ENCODE data around the gene TRIM13.
"Not testable (repeated sequence)": the region's sequence is repeated elsewhere in the genome, so short reads cannot be mapped to it uniquely, and the experiment has no call there.

Gene TRIM13

DNA sequence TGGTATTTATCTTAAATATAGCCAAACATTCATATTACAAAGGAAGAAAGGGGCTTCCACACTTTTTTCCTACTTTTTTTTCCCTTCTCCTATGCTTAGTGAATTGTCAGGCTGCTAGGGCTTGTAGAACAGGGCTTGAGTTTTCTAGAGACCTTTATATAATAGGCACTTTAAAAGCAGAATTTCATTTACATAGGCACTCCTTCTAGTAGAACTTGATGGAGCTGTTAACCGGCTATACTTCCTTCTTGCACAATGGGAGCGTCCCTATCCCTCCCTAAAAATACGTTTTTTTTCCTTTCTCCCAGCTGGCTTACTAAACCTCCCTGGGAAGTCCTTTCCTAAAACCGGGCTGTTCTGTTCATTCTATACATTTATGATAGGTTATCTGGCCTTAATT is 1.1 kb downstream of the TRIM13 start:
- DNase-seq, result no peak

DNA sequence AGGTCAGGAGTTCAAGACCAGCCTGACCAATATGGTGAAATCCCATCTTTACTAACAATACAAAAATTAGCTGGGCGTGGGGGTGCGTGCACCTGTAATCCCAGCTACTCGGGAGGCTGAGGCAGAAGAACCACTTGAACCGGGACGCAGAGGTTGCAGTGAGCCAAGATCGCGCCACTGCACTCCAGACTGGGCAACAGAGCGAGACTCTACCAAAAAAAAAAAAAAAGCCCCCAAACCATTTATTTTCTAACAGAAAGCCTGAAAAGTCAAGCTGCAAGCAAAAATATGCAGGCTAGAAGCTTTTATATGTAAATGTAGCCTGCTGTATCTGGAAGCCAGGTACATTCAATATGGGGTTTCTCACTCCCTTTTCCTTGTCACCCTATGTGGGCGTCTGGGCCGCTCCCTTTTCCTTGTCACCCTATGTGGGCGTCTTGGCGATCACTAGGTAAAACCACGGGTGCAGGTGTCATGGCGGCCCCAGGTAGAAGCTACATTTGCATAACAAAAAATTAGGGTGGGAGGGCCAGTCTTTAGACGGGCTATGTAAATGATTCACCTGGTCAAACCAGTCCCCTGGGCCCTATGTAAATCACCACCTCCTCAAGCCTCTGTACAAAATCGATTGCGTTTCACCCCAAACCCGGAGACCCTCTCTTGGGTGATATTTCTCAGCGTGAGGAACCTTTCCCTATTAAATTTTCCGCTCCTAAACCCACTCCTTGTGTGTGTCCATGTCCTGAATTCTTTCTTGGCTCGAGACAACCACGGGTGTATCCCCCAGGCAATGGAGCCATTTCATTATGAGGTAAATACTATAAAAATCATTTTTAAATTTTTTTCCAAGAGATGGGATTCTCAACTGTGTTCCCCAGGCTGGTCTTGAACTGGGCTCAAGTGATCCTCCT is 2.1 kb downstream of the TRIM13 start:
- DNase-seq, result no peak

- no peak for DNase-seq
Observed at GRCh38 chr13:50001287-50001686, 4.4 kb downstream of the TRIM13 start.

DNA sequence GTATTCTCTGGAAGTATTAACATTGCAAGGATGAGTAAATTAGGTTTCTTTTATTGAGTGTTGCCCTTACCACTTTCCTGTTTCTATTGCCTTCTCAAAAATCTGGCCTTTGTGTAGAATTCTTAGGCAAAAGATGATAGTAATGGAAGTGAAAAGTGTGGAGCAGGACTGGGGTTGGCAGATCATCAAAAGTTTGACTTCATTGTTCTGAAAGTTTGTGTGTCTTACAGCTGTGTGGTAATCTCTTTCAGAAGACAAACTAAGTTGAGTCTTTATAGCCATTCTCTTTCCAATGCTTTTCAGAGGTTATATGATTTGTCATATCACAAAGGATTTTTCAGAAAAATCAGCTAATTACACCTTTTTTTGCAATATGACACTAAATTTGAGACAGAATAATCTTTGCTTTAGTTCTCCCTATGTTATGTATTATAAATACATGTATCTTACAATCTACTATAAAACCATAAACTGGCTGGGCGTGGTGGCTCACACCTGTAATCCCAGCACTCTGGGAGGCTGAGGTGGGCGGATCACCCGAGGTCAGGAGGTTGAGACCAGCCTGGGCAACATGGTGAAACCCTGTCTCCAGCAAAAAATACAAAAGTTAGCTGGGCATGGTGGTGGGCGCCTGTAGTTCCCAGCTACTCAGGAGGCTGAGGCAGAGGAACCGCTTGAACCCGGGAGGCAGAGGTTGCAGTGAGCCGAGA is 9.7 kb downstream of the TRIM13 start:
- no peak for DNase-seq

DNA sequence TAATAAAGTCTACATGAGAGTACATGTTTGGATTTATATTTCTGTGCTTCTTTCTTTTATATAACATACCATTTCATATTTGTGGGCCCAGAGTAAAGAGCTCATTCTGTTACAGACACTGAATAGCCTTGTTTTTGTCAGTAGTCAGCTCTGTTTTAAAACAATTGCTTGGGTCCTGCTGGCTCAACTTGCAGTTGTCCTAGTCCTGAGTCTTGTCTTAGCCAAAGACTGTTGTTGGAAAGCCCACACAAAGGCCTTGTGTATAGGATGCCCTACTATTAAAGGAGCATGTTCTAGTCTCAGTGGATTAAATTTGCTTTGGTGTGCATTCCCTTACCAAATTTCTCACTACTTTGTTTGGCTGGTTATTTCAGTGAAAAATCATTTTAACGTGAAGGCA is 14.6 kb downstream of the TRIM13 start:
- no peak for DNase-seq

GRCh38 chr13:50012396-50013169 is 15.7 kb downstream of the TRIM13 start:
- no peak for DNase-seq

GRCh38 chr13:50014386-50014785 is 17.5 kb downstream of the TRIM13 start:
- DNase-seq, result no peak

GRCh38 chr13:50015258-50015657 is 18.4 kb downstream of the TRIM13 start, which contains the start of gene KCNRG:
TSS of gene KCNRG (plus strand) at chr13:50015444. CDS start at chr13:50015494, 50 bp downstream.
- no peak for DNase-seq

DNA sequence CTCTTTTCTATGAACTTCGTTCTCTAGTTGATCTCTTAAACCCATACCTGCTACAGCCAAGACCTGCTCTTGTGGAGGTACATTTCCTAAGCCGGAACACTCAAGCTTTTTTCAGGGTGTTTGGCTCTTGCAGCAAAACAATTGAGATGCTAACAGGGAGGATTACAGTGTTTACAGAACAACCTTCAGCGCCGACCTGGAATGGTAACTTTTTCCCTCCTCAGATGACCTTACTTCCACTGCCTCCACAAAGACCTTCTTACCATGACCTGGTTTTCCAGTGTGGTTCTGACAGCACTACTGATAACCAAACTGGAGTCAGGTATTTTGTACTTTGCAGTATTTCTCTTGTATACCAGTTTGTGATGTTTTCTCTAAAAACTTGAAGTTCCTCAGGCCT is 18.9 kb downstream of the TRIM13 start:
- DNase-seq, result no peak

GRCh38 chr13:50016444-50016843 is 19.6 kb downstream of the TRIM13 start:
- no peak for DNase-seq

DNA sequence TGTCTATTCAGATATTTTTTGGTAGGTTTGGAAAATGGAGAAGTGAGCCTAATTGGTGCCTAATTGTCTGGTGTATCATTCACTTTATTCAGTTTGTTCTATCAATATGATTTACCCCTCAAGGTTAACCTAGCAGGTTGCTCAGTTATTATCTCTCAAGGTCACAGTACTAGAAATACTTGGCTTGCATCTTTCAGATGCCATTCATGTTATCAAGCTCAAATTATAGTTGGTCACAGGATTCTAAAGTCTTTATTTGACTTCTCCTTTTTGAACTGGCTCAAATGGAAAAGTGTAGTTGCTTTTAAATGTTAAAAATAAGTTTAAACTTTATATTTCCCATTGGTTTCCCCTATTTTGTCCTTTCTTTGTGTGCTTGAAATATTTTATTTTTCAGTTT is 21.0 kb downstream of the TRIM13 start:
- DNase-seq, result no peak

- no peak for DNase-seq
Observed at GRCh38 chr13:50025436-50025835, 28.6 kb downstream of the TRIM13 start.

DNA sequence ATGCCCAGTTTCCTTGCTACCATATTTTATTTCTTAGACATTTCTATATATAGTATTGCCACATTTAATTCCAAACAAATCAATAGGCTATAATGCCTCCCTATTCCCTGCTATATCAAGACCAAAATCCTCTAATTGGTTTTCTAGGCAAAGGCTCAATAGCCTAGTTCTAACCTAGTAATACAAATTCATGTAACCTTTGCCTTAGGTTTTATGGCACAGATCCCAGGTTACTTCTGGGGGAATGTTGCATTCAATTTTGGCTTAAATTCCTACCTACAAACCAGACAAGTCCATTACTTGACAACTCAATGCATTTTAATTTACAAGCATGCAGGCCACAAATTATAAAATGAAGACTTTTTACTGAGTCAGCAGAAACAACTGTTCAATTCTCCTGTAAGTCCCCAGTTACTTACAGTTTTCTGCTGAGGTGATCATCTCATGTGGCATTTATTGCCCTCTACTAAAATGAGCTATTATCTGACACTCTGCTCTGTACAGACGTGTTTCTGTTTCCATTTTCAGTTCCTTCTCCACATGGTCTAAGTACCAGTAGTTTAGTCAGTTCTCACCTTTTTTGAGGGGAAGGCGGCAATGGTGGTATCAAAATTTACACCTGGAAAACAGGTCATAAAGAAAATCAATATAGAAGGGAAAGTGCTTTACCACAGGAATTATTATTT is 30.1 kb downstream of the TRIM13 start:
- no peak for DNase-seq

DNA sequence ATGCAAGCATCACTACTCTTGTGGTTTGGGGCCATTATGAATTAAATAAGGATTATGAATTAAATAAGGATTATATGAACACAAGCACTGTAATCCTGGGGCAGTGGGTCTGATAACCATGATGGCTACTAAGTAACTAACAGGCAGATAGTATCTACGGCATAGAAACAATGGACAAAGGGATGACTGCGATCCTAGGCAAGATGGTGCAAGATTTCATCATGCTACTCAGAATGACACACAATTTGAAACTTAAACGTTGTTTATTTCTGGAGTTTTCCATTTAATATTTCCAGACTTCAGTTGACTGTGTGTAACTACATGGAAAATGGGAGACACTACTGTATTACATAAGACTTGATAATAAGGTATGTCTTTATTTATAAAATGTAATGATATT is 33.5 kb downstream of the TRIM13 start:
- no peak for DNase-seq

- no peak for DNase-seq
Observed at GRCh38 chr13:50033725-50034124, 36.9 kb downstream of the TRIM13 start.

GRCh38 chr13:50037788-50038187 is 40.9 kb downstream of the TRIM13 start:
- DNase-seq, result no peak

GRCh38 chr13:50038266-50038665 is 41.4 kb downstream of the TRIM13 start:
- DNase-seq, result no peak

DNA sequence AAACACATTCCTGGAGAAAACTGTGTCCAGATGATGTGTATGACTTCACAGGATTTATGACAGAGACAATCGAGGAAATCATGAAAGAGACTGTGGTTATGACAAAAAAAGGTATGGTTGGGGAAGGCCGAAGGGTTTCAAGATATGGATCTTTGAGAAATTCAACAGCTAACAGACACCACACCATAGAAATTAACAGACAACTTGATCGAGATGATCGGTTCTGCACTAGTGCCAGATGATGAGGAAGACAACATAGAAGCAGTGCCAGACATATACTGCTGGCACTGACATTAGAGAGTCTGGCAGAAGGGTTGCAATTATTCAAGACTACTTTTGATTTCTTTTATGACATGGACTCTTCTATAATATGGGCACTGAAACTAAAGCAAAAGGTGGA is 55.6 kb downstream of the TRIM13 start:
- no peak for DNase-seq

GRCh38 chr13:50053844-50054243 is 57.0 kb downstream of the TRIM13 start:
- no peak for DNase-seq

GRCh38 chr13:50055454-50055853 is 58.6 kb downstream of the TRIM13 start:
- DNase-seq, result no peak

DNA sequence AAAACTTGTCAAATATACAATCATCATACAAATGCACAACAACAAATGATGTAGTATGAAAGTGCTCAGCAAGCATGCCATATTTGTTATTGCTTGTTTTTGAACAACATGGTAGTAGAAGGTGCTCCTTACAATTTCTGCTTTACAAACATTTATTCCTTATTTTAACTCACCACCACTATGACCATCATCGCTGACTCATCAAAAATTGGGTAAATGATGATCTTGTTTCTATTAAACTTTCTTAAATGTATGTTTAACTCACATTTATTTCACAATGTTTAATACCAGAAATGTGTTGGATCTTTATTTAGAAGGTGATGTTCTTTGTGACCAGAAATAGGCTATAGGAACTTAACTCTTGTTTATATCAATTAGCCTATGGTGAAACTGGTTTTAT is 63.9 kb downstream of the TRIM13 start:
- no peak for DNase-seq

- DNase-seq, result not testable (repeated sequence)
Observed at GRCh38 chr13:50062336-50062735, 65.5 kb downstream of the TRIM13 start.

DNA sequence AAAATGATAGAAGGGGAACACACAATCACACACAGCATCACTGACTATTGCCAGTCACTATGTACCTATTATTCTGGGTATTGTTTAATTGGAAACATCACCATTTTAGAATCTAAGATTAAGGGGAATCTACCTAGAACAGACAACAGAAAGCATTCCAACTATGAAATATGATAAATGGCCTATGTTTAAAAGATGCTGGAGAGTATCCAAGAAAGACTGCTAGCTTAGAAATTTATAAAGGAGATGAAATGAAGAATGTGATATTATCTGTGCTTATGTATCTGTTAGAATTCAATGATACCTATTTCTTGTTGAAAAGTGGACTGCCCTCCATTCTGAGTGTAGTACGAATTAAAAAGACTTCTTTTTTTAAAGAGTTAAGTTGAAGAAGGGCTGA is 68.9 kb downstream of the TRIM13 start:
- no peak for DNase-seq
